Type B pancreatic cell (in vitro differentiated cells): ENCODE measurements around the gene SEMA4B. TPM values are rescaled to one million over a fixed set of nuclear protein-coding genes. Genes with fewer than 3 reads are reported as not detected.
"Not testable (repeated sequence)": the region's sequence is repeated elsewhere in the genome, so short reads cannot be mapped to it uniquely, and the experiment has no call there.

Experiments
- DNase-seq: peaks from one replicate; pipeline ENCODE4 v3.0.0; 2021; ENCODE audit warnings: mixed read lengths; ENCODE audit not compliant: unreplicated experiment; ENCODE audit errors: extremely low spot score
- H3K27ac Mint-ChIP-seq: 2 replicates; pipeline ENCODE4 v1.8.0; 2021; ENCODE audit warnings: mild to moderate bottlenecking, mixed read lengths
- H3K27me3 Mint-ChIP-seq: 2 replicates; pipeline ENCODE4 v1.8.0; 2021; ENCODE audit warnings: mixed read lengths
- H3K36me3 Mint-ChIP-seq: 2 replicates; pipeline ENCODE4 v1.8.0; 2021; ENCODE audit warnings: mixed read lengths
- H3K4me1 Mint-ChIP-seq: one replicate; pipeline ENCODE4 v1.8.0; 2021; ENCODE audit warnings: mixed read lengths; ENCODE audit not compliant: unreplicated experiment
- H3K4me3 Mint-ChIP-seq: 2 replicates; pipeline ENCODE4 v1.8.0; 2021; ENCODE audit warnings: mild to moderate bottlenecking, mixed read lengths
- H3K9me3 Mint-ChIP-seq: 2 replicates; pipeline ENCODE4 v1.8.0; 2021; ENCODE audit warnings: mixed read lengths
- total RNA-seq: library from RNA; stranded (reverse); gene quantifications from 2 replicates; pipeline ENCODE4 v1.2.1, GENCODE V29; 2021; ENCODE audit warnings: low replicate concordance
- TF ChIP-seq, protein P1 (sequence below): fragments of 200-600 bp; sonication (generic); conservative IDR thresholded peaks from 2 replicates; pipeline ENCODE4 v1.5.0; 2021; ENCODE audit warnings: antibody characterized with exemption, mild to moderate bottlenecking

The SEMA4B gene
- total RNA-seq, 1 donor from 2014 or later: 28.9 TPM

DNA sequence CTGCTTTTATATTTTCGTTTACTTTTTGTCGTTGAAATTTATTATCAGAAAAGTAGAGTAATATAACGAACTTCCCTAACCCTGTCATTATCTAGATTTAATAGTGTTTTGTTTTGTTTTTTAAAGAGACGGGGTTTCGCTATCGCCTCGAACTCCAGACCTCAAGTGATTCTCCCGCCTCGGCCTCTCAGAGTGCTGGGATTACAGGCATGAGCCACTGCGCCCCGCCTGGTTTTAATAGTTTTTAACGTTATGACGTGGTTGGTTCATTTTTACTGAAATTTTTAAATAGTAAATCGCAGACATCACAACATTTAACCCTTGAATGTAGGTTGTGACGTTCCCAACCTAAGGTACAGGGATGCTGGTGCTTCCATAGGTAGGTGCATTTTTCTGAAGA, 65.4 kb downstream of the SEMA4B start:
- peak overlapping the region; percentile 98 for H3K4me3 Mint-ChIP-seq
- peaks cover 24% of the 10 kb centered on the region for H3K36me3 Mint-ChIP-seq
- H3K27ac Mint-ChIP-seq: peak overlapping the region; percentile 97
- H3K27me3 Mint-ChIP-seq: no peaks in the 10 kb centered on the region
- TF ChIP-seq, protein P1, sequence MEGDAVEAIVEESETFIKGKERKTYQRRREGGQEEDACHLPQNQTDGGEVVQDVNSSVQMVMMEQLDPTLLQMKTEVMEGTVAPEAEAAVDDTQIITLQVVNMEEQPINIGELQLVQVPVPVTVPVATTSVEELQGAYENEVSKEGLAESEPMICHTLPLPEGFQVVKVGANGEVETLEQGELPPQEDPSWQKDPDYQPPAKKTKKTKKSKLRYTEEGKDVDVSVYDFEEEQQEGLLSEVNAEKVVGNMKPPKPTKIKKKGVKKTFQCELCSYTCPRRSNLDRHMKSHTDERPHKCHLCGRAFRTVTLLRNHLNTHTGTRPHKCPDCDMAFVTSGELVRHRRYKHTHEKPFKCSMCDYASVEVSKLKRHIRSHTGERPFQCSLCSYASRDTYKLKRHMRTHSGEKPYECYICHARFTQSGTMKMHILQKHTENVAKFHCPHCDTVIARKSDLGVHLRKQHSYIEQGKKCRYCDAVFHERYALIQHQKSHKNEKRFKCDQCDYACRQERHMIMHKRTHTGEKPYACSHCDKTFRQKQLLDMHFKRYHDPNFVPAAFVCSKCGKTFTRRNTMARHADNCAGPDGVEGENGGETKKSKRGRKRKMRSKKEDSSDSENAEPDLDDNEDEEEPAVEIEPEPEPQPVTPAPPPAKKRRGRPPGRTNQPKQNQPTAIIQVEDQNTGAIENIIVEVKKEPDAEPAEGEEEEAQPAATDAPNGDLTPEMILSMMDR: no peak
- no peaks in the 10 kb centered on the region for H3K9me3 Mint-ChIP-seq
- H3K4me1 Mint-ChIP-seq: peaks cover 31% of the 10 kb centered on the region
- DNase-seq: no peak

DNA sequence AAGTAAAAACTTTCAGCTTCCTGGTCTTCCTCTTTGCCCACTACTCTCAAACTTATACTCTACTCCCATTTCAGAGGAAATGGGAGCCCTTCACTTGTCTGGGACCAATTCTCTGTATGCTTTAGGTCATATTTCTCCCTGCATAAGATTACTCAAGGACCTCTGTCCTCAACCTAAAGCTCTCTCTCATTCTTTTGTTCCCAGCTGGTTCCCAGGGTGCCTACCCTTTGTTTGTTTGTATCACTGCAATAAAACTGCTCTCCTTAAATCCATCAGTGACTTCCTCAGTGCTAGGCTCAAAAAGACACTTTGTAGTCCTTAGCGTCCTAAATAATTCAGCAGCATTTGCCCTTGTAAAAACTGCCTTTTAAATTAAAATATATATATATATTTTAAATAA, 67.3 kb downstream of the SEMA4B start:
- no peaks in the 10 kb centered on the region for H3K27me3 Mint-ChIP-seq
- peak overlapping the region; percentile 81 for H3K4me3 Mint-ChIP-seq
- DNase-seq: no peak
- H3K4me1 Mint-ChIP-seq: peaks cover 31% of the 10 kb centered on the region
- peaks cover 36% of the 10 kb centered on the region for H3K36me3 Mint-ChIP-seq
- TF ChIP-seq, protein P1: no peak
- H3K27ac Mint-ChIP-seq: peak overlapping the region; percentile 39
- no peaks in the 10 kb centered on the region for H3K9me3 Mint-ChIP-seq

DNA sequence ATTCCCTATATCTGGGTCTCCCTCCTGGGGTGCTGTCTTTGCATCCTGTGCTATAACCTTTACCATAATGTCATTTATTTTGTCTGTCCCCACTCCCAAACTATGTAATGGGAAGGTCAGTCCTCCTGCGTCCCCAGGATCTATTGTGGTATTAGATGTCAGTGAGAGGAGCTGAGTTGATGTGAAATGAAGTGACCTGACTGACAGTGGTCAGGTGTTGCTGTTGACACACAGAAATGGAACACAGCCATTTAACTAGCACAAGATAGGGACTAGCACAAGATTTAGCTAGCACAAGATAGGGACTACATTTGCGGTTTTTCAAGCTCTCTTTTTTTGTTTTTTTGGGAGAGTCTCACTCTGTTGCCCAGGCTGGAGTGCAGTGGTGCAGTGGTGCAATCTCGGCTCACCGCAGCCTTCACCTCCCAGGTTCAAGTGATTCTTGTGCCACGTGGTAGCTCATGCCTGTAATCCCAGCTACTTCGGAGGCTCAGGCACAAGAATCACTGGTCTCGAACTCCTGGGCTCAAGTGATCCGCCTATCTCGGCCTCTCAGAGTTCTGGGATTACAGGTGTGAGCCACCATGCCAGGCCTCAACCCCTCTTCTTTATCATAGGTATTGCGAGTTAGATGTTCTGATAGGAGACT, 69.5 kb downstream of the SEMA4B start:
- TF ChIP-seq, protein P1: no peak
- H3K36me3 Mint-ChIP-seq: peaks cover 41% of the 10 kb centered on the region
- peak overlapping the region; percentile 29 for H3K4me3 Mint-ChIP-seq
- DNase-seq: no peak
- no peaks in the 10 kb centered on the region for H3K9me3 Mint-ChIP-seq
- H3K27me3 Mint-ChIP-seq: no peaks in the 10 kb centered on the region
- no peak overlapping the region for H3K27ac Mint-ChIP-seq
- H3K4me1 Mint-ChIP-seq: peaks cover 27% of the 10 kb centered on the region

DNA sequence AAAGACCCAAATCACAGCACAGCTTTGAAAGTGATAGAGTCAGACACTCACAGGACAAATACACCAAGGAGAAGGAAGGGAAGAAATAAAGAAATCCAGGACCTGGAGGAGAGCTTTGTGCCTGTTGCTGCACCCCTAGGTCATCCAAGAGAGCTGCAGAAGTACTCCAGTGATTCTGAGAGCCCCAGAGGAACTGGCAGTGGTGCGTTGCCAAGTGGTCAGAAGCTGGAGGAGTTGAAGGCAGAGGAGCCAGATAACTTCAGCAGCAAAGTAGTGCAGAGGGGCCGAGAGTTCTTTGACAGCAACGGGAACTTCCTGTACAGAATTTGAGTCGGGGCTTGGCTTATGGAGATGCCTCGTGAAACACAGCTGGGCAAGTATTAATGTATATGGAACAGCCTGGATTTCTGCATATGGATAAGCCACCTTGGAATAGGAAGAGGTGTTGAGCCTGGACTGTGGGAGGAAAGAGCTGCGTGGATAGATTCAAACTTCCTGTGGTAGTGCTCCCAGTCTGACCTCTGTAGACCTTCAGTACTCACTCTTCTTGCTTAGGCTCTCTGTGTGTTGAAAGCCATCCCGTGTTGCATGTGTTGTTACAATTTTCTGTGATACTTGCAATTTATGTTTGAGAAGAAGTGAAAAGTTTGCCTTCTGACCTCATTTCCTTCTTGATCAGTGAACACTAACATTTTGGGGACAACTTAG, 70.5 kb downstream of the SEMA4B start:
- no peak for DNase-seq
- peaks cover 46% of the 10 kb centered on the region for H3K36me3 Mint-ChIP-seq
- no peak overlapping the region for H3K27ac Mint-ChIP-seq
- no peaks in the 10 kb centered on the region for H3K27me3 Mint-ChIP-seq
- no peak overlapping the region for H3K4me3 Mint-ChIP-seq
- TF ChIP-seq, protein P1: no peak
- peaks cover 27% of the 10 kb centered on the region for H3K4me1 Mint-ChIP-seq
- H3K9me3 Mint-ChIP-seq: no peaks in the 10 kb centered on the region

DNA sequence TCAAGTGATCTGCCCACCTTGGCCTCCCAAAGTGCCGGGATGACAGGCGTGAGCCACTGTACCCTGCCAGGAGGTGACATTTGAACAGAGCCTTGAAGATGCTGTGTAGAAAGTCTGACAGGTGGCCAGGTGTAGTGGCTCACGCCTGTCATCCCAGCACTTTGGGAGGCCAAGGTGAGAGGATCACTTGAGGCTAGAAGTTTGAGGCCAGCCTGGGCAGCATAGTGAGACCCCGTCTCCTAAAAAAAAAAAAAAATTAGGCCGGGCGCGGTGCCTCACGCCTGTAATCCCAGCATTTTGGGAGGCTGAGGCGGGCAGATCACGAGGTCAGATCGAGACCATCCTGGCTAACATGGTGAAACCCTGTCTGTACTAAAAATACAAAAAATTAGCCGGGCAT, 77.3 kb downstream of the SEMA4B start:
- DNase-seq, H3K4me3 Mint-ChIP-seq, H3K27ac Mint-ChIP-seq, H3K9me3 Mint-ChIP-seq, H3K4me1 Mint-ChIP-seq, H3K27me3 Mint-ChIP-seq: not testable (repeated sequence)
- H3K36me3 Mint-ChIP-seq: peaks cover 11% of the 10 kb centered on the region

Other genes starting within 250 kb of the SEMA4B start
- 34.7 and 47.2 TPM in 2 replicates for gene ZNF710, start 200.0 kb upstream of the SEMA4B start, total RNA-seq
- gene IDH2, start 98.9 kb upstream of the SEMA4B start, total RNA-seq: 225 and 247 TPM in 2 replicates
- 31.6 and 36.8 TPM in 2 replicates for gene CIB1, start 32.6 kb downstream of the SEMA4B start, total RNA-seq
- 6.1 and 9.6 TPM in 2 replicates for gene GDPGP1, start 32.9 kb downstream of the SEMA4B start, total RNA-seq
- gene TTLL13, start 48.2 kb downstream of the SEMA4B start, total RNA-seq: 0.58 TPM in 1 of 2 replicates, not detected in the other
- gene NGRN, start 64.3 kb downstream of the SEMA4B start, total RNA-seq: 79.2 and 103 TPM in 2 replicates
- gene ZNF774, start 151.0 kb downstream of the SEMA4B start, total RNA-seq: 4.8 and 5.5 TPM in 2 replicates
- gene IQGAP1, start 186.9 kb downstream of the SEMA4B start, total RNA-seq: 80.4 and 131 TPM in 2 replicates